Glomerular visceral epithelial cell (primary cell): ENCODE results near the gene ARHGAP31.

Source experiments
- DNase-seq: peaks from one replicate; pipeline ENCODE4 v3.0.0-alpha.2; 2016; ENCODE audit errors: extremely low spot score

Gene ARHGAP31

DNA sequence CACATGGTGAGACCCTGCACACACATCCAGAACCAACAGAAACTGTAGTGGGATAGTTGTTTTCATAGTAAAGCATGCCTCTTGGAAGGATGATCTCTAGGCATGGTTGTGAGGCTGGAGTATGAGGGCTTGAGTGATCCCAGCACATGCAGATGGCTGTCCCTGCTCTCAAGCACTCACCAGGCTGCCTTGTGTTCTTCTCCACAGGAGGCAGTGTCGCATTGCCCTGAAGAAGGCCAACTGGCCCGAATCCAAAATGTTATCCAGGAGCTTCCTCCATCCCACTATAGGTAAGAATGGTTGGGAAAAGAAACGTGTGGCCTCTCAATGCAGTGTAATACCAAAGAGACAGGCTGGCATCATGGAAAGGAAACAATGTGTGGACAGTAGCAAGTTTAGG is 86.5 kb downstream of the ARHGAP31 start:
- DNase-seq, result no peak

DNA sequence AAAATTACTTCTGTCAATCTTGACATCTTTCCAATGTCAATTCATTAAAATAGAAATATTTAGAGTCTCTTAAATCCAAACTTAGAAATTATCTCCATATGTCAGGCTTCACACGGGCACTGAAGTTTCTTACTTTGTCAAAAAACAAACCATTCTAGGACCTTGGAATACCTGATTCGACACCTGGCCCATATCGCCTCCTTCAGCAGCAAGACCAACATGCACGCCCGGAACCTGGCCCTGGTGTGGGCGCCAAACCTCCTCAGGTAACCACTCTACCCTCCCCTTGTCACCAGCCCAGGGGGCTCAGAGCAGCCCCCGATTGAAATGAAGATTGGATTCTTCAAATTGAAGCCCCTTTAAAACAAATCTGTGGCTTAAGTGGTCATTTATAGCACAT is 88.0 kb downstream of the ARHGAP31 start:
- DNase-seq, result no peak

DNA sequence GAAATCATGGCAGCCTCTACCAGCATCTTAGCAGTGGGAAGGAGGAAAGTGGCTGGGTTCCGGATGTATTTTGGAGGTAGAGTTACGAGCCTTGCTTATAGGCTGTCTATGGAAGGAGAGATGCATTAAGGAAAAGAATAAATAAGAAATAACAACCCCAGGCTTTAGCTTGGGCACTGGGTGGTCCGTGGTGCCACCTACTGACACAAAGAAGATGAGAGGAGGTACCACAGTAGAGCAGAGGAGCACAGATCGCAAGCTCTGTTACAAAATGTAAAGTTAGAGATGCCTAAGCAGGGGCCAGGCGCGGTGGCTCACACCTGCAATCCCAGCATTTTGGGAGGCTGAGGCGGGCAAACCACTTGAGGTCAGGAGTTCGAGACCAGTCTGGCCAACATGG is 94.4 kb downstream of the ARHGAP31 start:
- no peak for DNase-seq

DNA sequence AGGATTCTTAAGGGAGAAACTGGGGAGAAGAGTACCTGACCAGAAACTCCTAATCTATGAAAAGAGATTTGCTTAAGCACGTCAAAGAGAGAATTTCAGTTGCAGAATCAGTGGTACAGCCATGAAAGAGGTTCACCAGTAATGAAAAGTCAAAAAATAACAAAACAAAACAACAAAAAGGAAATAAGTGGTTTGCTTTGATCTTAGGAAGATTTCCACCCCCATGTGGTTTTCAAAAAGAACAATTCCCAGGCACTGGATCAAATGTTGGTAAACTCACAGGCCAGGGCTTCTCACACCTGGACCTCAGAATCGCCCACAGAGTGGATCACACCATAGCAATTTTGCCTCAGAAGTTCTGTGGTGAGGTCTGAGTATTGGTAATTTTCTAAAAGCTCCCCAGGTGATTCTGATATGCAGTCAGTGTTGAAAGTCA is 101.8 kb downstream of the ARHGAP31 start:
- DNase-seq, result no peak

DNA sequence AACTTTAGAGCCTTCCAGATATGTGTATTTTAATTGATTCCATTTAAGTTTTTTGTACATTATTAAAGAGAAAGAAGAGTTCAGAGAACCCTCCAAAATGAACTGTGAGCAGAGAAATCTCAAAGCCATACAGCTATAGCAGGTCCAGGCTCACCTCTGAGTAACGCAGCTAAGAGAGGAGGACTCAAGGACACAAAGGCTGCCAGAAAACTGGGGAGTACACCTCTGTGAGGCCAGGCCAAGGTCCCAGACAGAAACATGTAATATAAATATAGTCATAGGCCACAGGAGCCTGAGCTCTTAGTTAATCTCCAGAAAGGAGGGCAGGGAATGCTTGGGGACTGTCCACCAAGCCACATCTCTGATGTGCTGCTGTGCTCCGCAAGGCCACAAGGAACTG is 102.7 kb downstream of the ARHGAP31 start:
- DNase-seq, result no peak

DNA sequence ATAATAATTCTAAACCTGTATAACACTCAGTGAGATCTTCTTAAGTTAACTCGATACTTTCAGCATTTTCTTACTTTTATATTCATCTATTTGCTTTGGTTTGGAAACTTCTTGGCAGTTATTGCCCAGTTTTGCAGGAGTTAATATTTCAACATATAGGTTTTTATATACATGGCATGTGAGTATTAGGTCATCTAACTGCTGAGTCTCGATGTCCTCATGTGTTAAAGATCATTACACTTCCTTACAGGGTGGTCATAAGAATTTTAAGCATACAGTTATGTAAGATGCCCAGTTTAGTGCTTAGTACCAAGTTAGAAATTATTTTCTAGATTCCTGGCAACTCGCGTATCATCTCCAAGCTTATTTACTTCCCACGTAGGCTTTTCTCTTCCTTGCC is 106.3 kb downstream of the ARHGAP31 start:
- no peak for DNase-seq

DNA sequence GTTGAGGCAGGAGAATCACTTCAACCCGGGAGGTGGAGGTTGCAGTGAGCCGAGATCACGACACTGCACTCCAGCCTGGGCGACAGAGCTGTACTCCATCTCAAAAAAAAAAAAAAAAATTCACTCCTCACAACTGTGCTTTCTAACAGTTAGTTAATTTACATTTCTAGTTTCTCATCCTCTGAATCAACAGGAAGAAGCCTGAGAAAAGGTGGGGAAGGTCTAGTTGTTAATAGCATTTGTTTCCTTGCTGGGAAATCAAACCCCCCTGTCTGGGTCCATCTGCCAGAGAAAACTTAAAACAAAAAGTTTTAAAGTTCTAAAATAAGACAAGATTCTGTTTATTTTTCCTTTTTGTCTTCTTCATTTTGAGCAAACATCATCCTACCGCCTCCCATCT is 106.9 kb downstream of the ARHGAP31 start:
- no peak for DNase-seq

DNA sequence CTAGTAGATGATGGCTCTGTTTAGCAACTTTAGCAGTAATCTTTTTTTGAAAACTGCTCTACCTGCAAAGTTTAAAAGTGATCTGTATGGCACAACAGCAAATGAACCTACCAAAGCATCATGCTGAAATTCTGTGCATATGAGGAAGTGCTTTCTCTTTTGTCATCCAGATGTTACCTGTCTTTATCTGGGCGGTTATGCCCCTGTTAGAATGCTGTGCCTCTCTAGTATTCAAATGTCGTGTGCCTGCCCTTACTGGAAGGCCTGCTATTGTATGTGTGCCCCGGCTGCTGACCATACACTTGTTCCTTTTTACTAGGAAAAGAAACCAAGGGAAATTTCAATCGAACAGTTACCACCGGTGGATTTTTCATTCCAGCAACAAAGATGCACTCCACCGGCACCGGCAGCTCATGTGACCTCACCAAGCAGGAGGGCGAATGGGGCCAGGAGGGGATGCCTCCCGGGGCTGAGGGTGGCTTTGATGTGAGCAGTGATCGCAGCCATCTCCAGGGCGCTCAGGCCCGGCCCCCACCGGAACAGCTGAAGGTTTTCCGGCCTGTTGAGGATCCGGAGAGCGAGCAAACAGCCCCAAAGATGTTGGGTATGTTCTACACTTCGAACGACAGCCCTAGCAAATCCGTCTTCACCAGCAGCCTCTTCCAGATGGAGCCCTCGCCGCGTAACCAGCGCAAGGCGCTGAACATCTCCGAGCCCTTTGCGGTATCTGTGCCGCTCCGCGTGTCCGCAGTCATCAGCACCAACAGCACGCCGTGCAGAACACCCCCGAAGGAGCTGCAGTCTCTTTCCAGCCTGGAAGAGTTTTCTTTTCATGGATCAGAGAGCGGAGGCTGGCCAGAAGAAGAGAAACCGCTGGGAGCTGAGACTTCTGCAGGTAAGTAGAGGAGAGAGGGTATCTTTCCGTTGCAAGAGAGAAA is 107.6 kb downstream of the ARHGAP31 start:
- no peak for DNase-seq

DNA sequence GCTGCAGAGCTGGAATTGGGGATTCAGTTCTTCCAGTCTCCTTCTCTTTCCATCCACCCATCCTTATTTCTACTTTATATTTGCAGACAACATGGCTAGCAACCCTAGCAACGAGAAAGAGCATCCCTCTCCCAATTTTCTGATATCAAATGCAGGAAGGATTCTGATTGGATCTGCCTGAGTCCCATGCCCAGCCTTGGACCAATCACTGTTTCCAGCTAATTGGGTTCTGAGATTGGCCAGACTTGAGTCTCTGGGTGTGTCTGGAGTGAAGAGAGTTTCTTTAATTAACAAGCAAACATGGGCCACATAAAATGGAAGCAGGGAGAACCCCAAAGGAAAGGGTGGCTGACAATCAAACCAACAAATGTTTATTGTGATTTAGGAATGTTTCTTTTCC is 108.6 kb downstream of the ARHGAP31 start:
- DNase-seq, result no peak

DNA sequence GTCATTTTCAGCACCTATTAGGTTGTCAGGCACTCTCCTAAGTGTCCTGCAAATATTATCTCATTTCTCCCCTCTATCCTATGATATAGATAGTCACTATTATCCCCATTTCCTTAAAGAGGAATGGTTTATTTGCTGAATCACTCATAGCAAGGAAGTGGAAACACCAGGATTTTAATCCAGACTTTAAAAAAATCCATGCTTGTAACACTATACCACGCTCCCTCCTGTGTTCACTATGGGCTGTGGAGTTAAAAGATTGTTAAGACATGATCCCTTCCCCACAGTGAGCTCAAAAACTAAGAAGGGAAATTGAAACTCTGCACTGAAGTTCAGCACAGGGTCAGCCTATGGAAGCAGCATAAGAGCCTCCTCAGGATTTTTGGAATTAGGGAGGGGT is 109.0 kb downstream of the ARHGAP31 start:
- no peak for DNase-seq

DNA sequence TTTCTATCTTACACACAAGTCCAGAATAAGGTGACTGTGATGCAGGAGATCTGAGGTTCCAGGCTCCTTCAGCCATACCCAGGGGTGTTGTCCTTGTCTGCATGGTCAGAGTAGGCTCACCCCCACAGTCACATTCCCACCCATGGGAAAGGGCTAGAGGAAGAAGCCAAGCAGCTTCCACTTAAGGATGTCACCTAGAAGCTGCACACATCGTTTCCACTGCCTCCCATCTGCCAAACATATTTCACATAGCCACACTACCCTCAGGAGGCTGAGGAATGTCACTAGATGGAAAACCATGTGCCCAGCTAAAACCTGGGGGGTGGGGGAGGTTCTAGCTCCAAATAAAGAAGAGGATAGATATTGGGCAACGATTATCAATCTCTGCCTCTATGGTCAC is 111.1 kb downstream of the ARHGAP31 start:
- no peak for DNase-seq

DNA sequence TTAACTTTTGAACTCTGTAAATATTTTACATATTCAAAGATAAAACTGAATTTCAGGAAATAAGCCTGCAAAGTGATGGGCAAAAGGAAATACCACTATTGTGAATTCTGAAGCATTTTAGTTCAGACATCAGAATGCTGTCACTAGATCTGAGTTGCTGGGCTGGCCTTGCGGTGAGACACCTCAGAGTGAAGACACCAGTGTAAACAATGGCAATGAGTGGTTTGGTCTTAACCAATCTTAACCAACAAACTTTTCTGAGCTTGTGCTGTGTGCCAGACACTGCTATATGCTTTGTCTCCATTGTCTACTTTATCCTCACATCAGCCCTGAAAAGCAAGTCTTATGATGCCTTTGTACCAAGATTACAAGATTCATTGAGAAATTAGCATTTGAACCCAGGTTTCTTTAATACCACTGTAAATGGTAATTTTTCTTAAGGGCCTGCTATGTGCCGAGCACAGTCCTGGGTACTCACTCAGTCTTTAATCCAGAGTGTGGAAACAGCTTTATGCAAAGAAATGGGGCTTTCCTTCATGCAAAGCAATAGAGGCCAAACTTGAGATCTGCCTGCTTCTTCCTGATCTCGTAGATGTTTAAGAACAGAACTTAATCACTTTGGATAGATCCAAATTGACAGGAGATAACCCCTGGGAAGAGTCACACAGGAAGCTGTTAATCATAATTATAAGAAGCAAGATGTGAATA is 114.2 kb downstream of the ARHGAP31 start:
- DNase-seq, result no peak

DNA sequence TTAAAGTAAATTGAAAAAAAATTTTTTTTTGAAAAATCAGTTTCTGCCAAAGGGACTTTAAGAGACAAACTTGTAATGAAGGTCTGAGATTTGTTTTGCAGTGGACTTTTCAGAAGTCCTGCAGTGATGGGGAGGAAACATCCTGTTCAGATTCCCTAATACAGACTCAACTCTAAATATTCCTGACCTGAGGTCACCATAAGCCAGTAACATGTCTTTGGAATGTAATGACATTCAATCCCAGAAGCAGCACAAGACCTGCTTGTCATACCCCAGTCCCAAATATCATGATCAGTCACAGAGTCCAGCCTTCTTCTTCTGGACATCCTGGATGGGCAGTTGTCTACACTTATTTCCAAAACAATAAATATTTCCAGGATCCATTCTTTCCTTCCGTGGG is 115.7 kb downstream of the ARHGAP31 start:
- DNase-seq, result no peak

DNA sequence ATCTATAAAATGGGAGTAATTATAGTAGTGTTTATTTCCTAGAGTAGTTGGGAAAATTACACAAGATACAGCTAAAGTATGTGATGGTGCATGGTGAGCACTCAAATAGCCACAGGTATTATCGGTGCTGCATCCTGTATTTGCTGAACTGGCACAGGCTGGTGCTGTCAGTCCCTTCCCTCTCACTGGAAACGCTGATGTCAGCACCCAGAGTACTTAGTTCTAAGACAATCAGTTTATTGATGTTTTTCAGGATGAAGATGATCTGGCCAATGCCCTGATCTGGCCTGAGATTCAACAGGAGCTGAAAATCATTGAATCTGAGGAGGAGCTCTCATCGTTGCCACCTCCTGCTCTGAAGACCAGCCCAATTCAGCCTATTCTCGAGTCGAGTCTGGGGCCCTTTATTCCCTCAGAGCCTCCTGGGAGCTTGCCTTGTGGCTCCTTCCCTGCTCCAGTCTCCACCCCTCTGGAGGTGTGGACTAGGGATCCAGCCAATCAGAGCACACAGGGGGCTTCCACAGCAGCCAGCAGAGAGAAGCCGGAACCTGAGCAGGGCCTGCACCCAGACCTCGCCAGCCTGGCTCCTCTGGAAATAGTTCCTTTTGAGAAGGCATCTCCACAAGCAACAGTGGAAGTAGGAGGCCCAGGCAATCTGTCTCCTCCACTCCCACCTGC is 119.6 kb downstream of the ARHGAP31 start:
- DNase-seq, result no peak

DNA sequence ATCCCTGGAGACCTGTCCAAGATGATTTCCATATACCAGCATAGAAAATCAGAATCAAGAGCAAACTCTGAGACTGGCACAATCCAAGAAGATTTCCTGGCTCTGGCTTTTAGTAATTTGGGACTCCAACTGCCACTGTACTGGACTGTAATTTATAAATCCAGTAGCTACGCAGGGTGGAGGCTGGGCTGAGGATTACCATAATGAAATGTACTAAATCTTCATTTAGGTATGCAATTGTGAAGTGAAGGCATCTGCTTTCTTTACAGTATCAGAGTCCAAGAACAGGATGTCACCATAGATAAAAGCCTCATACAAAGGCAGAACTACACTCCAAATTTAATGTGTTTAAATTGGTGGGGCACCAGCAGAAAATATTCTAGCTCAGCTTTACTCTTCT is 122.7 kb downstream of the ARHGAP31 start:
- DNase-seq, result no peak

DNA sequence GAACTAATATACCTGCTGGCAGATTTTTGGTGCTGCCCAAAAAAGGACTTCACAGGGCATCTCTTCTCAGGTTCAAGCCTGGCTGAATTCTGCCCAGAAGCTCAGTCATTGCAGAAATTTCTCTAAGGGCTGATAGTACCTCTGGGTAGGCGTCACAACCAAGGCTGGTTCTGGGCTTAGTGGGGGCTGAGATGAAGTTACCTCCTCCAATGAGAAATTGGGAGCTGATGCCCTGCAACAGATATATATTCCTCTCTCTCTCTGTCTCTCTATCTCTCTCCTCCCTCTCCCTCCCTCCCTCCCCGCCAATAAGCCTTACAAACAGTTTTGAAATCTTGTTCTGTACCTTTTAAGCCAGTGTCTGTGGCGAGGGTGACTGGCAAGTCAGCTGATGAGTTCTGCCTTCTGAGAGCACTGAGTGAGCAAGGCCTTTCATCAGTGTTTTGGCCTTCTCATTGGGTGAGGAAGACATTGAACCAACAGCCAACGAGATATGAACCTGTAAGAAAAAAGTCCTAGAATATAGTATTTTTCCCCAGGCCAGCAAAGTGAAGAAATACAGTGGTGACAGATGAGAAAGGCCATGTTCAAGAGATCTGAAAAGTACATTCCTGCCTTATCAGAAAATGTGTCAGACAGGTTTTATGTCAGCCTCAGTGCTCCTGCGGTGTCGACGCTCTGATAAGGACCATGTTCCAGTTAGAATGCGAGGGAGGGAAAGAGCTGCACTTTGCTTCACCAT is 123.8 kb downstream of the ARHGAP31 start:
- DNase-seq, result no peak

DNA sequence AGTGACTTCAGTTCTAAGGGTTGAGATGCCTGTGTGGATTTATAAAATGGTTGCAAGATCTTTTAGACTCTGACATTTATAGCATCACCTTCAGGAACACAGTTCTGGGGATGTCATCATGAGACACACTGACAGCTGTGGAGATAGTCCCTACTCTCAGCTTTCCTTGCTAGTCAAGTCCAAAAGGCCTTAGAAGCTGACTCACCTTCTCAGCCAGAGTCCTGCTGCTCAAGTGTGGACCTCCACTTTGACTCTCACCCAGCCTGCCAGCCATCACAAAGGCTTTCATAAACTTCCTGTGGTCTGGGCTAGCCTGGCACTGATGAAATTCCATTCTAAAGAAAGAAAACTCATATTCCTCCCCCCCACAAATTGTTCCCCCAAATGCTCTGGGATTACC is 124.5 kb downstream of the ARHGAP31 start:
- no peak for DNase-seq

DNA sequence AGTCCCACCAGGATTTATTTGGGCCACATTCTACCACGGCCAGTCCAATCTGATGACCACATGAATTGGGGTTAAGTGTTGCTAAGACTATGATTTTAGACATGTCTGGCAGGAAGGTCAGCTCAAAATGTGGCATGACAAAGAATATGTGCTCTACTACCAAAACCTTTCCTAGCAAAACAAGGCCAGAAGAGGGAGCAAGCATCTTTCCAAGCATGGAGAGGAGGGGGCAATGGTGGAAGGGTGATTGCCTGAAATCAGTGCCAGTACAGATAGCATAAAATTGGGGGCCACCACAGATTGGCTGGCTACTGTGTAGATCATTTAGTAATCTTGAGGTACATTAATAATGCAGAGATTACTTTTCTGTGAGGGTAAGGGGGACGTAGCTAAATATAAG is 126.0 kb downstream of the ARHGAP31 start:
- no peak for DNase-seq

DNA sequence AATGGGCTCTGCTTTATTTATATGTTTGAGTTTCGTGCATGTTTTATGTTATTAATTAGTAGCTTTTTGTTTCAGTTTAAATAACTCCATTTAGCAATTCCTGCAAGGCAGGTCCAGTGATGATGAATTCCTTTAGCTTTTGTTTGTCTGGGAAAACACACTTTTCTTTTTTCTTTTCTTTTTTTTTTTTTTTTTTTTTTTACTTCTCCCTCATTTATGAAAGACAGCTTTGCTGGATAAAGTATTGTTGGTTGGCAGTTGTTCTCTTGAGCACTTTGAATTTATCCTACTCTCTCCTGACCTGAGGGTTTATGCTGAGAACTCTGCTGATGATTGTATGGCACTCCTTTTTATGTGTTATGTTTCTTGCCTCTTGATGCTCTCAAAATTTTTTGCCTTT is 133.5 kb downstream of the ARHGAP31 start:
- no peak for DNase-seq

DNA sequence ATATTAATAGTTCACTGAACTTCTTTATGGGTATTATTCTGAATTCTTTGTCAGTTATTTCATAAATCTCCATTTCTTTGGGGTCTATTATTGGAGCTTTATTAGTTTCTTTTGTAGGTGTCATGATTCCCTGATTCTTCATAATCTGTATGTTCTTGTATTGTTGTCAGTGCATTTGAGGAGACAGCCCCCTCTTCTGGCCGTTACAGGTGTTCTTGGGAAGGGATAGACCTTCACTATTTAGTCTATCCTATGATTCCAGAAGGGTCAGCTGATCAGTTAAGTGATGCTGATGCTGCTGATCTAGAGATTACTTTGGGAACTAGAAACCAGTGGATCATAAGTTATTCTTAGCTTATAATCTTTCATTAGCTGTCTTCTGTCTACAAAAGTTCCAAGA is 134.4 kb downstream of the ARHGAP31 start:
- no peak for DNase-seq

DNA sequence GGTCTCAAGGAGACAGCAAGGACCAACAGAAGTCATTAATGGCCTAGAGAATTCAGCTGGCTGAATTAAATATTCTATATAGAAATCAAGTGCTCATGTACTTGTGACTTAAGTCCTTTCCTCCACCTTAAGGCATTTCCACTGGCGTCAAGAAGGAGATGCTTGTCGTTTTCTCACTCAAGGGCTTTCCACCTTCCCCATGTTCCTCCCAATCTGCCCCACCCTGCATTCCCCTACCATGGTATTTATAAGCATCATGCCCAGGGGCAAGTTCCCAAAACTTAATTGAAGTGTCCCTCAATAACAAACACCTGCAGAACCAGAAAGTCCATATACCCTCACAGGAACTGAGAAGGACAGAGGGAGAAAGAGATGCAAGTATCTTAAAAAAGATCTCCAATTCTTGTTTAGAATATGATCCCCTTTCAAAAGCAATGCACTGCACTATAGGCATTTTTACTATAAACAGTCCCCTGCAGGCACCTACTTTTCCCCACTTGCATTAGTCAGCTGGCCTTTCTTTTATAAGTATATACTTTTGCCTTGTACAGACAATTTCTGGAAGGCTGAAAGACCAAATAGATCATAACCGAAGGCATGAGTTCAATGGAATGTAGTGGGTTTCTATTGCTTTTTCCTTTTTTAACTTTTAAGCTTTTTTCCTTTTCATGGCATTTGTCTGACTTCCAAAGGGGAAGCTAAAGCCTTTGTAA is 139.6 kb downstream of the ARHGAP31 start:
- no peak for DNase-seq
